ENCODE measurements around the gene MCOLN1.
A peak's percentile ranks its signal among the peaks of the same experiment; 100 is the strongest.

The MCOLN1 gene

DNA sequence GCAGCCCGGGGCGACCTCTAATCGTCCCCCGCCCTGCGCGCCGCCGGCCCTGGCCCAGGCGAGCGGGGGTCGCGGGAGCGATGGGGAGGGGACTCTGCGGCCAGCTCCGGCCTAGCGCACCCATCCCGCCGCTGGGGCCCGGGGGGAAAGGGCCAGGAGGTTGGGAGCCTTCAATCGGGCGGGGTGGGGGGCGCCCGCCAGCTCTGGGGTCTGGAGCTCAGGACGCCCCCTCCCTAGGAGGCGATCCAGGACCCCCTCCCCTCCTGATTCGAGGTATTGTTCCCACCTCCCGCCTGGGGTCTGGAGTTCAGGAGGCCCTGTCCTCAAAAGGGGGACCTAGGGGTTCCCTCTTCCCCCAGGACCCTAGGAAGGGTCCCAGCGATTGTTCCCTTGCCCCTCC, 6.1 kb upstream of the MCOLN1 start:
- TF ChIP-seq, protein P1, sequence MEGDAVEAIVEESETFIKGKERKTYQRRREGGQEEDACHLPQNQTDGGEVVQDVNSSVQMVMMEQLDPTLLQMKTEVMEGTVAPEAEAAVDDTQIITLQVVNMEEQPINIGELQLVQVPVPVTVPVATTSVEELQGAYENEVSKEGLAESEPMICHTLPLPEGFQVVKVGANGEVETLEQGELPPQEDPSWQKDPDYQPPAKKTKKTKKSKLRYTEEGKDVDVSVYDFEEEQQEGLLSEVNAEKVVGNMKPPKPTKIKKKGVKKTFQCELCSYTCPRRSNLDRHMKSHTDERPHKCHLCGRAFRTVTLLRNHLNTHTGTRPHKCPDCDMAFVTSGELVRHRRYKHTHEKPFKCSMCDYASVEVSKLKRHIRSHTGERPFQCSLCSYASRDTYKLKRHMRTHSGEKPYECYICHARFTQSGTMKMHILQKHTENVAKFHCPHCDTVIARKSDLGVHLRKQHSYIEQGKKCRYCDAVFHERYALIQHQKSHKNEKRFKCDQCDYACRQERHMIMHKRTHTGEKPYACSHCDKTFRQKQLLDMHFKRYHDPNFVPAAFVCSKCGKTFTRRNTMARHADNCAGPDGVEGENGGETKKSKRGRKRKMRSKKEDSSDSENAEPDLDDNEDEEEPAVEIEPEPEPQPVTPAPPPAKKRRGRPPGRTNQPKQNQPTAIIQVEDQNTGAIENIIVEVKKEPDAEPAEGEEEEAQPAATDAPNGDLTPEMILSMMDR (IDR thresholded peaks at IDR 0.05) = no peak
- Histone ChIP-seq H3K27me3 (ENCODE audit: control insufficient read depth, insufficient read depth, low read length) (no peaks in the 10 kb centered on the region), H2AFZ (peak overlapping the region; percentile 65)

DNA sequence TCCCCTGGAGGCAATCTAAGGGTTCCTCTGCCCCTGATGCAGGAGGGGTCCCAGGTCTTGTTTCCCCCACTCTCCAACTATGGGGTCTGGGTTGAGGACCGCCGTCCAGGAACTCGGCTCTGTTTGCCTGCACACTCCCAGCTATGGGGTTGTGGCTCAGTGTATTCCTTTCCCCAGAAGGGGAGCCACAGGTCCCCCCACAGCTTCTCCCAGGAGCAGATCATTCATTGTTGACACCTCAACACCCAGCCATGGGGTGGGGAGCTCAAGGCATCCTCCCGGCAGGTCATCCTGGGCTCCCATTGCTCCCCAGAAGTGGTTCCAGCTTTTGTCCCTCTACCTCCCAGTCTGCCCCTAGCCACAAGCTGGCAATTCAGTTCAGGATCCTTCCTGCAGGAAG, 5.5 kb upstream of the MCOLN1 start:
- H3K4me1 ChIP-seq = peaks cover 16% of the 10 kb centered on the region
- peak overlapping the region; percentile 98 for H3K4me2 ChIP-seq (ENCODE audit: low read length)
- no peaks in the 10 kb centered on the region for H3K79me2 ChIP-seq
- no peak overlapping the region for H2AFZ ChIP-seq
- H3K27ac ChIP-seq = peak overlapping the region; percentile 73
- no peaks in the 10 kb centered on the region for H3K9me3 ChIP-seq (ENCODE audit: control insufficient read depth, low read length)
- no peaks in the 10 kb centered on the region for H3K27me3 ChIP-seq (ENCODE audit: control insufficient read depth, insufficient read depth, low read length)
- TF ChIP-seq, protein P1 (IDR thresholded peaks at IDR 0.05) = no peak
- H3K4me3 ChIP-seq (ENCODE audit: low read depth, low read length) = peak overlapping the region; percentile 83
- H3K9ac ChIP-seq = peak overlapping the region; percentile 49
- no peaks in the 10 kb centered on the region for H3K36me3 ChIP-seq (ENCODE audit: control insufficient read depth, insufficient read depth, low read length)

More for the DNA sequence above, 6.1 kb upstream of the MCOLN1 start:
- H3K9me3 ChIP-seq (ENCODE audit: control insufficient read depth, low read length) = no peaks in the 10 kb centered on the region
- H3K9ac ChIP-seq = peak overlapping the region; percentile 49
- peak overlapping the region; percentile 73 for H3K27ac ChIP-seq
- peaks cover 14% of the 10 kb centered on the region for H3K4me1 ChIP-seq
- H3K4me3 ChIP-seq (ENCODE audit: low read depth, low read length) = peak overlapping the region; percentile 83
- H3K79me2 ChIP-seq = no peaks in the 10 kb centered on the region
- H3K36me3 ChIP-seq (ENCODE audit: control insufficient read depth, insufficient read depth, low read length) = no peaks in the 10 kb centered on the region
- H3K4me2 ChIP-seq (ENCODE audit: low read length) = peak overlapping the region; percentile 98

DNA sequence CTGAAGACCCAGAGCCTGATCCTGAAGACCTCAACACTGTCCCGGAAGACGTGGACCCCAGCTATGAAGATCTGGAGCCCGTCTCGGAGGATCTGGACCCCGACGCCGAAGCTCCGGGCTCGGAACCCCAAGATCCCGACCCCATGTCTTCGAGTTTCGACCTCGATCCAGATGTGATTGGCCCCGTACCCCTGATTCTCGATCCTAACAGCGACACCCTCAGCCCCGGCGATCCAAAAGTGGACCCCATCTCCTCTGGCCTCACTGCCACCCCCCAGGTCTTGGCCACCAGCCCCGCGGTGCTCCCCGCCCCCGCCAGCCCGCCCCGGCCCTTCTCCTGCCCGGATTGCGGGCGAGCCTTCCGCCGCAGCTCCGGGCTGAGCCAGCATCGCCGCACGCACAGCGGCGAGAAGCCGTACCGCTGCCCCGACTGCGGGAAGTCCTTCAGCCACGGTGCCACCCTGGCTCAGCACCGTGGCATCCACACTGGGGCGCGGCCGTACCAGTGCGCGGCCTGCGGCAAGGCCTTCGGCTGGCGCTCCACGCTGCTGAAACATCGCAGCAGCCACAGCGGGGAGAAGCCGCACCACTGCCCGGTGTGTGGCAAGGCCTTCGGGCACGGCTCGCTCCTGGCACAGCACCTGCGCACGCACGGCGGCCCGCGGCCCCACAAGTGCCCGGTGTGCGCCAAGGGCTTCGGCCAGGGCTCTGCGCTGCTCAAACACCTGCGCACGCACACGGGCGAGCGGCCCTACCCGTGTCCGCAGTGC, 2.9 kb upstream of the MCOLN1 start:
- Histone ChIP-seq H3K9ac (no peak overlapping the region), H3K9me3 (ENCODE audit: control insufficient read depth, low read length) (no peaks in the 10 kb centered on the region), H2AFZ (no peak overlapping the region), H3K4me2 (ENCODE audit: low read length) (no peak overlapping the region), H3K79me2 (peaks cover 2% of the 10 kb centered on the region), H3K4me1 (peaks cover 18% of the 10 kb centered on the region), H3K27ac (no peak overlapping the region), H3K36me3 (ENCODE audit: control insufficient read depth, insufficient read depth, low read length) (no peaks in the 10 kb centered on the region), H3K27me3 (ENCODE audit: control insufficient read depth, insufficient read depth, low read length) (no peaks in the 10 kb centered on the region), H3K4me3 (ENCODE audit: low read depth, low read length) (no peak overlapping the region)
- TF ChIP-seq, protein P1 (IDR thresholded peaks at IDR 0.05) = no peak

DNA sequence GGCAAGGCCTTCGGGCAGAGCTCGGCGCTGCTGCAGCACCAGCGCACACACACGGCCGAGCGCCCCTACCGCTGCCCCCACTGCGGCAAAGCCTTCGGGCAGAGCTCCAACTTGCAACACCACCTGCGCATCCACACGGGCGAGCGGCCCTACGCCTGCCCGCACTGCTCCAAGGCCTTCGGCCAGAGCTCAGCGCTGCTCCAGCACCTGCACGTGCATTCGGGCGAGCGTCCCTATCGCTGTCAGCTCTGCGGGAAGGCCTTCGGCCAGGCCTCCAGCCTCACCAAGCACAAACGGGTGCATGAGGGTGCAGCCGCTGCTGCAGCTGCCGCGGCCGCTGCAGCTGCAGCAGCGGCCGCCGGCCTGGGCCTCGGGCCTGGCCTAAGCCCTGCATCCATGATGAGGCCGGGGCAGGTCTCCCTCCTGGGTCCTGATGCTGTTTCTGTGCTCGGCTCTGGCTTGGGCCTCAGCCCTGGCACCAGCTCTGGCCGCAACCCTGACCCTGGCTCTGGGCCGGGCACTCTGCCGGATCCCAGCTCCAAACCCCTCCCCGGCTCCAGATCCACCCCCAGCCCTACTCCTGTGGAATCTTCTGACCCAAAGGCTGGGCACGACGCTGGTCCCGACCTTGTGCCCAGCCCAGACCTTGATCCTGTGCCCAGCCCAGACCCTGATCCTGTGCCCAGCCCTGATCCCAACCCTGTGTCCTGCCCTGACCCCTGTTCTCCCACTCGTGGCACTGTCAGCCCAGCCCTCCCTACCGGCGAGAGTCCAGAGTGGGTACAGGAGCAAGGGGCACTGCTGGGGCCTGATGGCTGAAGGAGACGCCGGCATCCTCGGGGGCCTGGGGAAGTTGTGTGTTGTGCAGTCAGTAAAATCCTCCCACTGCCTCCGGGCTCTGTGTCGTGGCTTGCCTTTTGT, 2.0 kb upstream of the MCOLN1 start:
- H2AFZ ChIP-seq = no peak overlapping the region
- peaks cover 2% of the 10 kb centered on the region for H3K79me2 ChIP-seq
- H3K27me3 ChIP-seq (ENCODE audit: control insufficient read depth, insufficient read depth, low read length) = no peaks in the 10 kb centered on the region
- TF ChIP-seq, protein P1 (IDR thresholded peaks at IDR 0.05) = no peak
- H3K27ac ChIP-seq = no peak overlapping the region
- H3K4me3 ChIP-seq (ENCODE audit: low read depth, low read length) = no peak overlapping the region
- no peaks in the 10 kb centered on the region for H3K36me3 ChIP-seq (ENCODE audit: control insufficient read depth, insufficient read depth, low read length)
- no peak overlapping the region for H3K9ac ChIP-seq
- H3K9me3 ChIP-seq (ENCODE audit: control insufficient read depth, low read length) = no peaks in the 10 kb centered on the region
- H3K4me1 ChIP-seq = peaks cover 12% of the 10 kb centered on the region
- no peak overlapping the region for H3K4me2 ChIP-seq (ENCODE audit: low read length)

Data from parathyroid adenoma (tissue), 2 donors.